Stomach (tissue), 4 donors: ENCODE data around the gene DUOX2.

Source experiments
- EP300 ChIP-seq: sonication (generic); formaldehyde crosslinking; IDR thresholded peaks from one replicate; pipeline ENCODE4 v1.6.1; 2017; ENCODE audit warnings: antibody characterized with exemption
- POLR2A ChIP-seq, 4 donors: fragments of 450-650 bp; IDR thresholded peaks; one replicate each; pipeline ENCODE4 v1.6.1; 2016; ENCODE audit warnings: antibody characterized with exemption in 4 of 4, control low read depth in 2 of 4, mild to moderate bottlenecking in 1 of 4, moderate library complexity in 1 of 4
- POLR2AphosphoS5 ChIP-seq, 3 donors: sonication (generic); formaldehyde crosslinking; IDR thresholded peaks; one replicate each; pipeline ENCODE4 v1.6.1; 2016; ENCODE audit warnings: antibody characterized with exemption in 3 of 3
- TF ChIP-seq, protein P1 (sequence below), 7 experiments: fragments of 450-650 bp in 4 of 7; fragments of 200-600 bp in 3 of 7; sonication (generic) in 3 of 7; IDR thresholded peaks; one replicate each; pipeline ENCODE4 v1.5.1; 2016 to 2019; ENCODE audit warnings: antibody characterized with exemption in 7 of 7, control low read depth in 2 of 7, mild to moderate bottlenecking in 1 of 7

- TF ChIP-seq, protein P1, sequence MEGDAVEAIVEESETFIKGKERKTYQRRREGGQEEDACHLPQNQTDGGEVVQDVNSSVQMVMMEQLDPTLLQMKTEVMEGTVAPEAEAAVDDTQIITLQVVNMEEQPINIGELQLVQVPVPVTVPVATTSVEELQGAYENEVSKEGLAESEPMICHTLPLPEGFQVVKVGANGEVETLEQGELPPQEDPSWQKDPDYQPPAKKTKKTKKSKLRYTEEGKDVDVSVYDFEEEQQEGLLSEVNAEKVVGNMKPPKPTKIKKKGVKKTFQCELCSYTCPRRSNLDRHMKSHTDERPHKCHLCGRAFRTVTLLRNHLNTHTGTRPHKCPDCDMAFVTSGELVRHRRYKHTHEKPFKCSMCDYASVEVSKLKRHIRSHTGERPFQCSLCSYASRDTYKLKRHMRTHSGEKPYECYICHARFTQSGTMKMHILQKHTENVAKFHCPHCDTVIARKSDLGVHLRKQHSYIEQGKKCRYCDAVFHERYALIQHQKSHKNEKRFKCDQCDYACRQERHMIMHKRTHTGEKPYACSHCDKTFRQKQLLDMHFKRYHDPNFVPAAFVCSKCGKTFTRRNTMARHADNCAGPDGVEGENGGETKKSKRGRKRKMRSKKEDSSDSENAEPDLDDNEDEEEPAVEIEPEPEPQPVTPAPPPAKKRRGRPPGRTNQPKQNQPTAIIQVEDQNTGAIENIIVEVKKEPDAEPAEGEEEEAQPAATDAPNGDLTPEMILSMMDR (IDR thresholded peaks at IDR 0.05): no peak
- TF ChIP-seq POLR2A (IDR thresholded peaks at IDR 0.05) (no peak), EP300 (no peak), POLR2AphosphoS5 (IDR thresholded peaks at IDR 0.05) (no peak)
Observed at GRCh38 chr15:45099549-45100165, 14.3 kb downstream of the DUOX2 start.
